GM18909 (cell line): ENCODE results near the gene CAMK4.

Source experiments
- ATAC-seq: cut with Tn5 transposase; IDR thresholded peaks from one replicate; pipeline ENCODE4 v1.9.1; 2021; ENCODE audit warnings: mild to moderate bottlenecking; ENCODE audit not compliant: unreplicated experiment, poor library complexity

The CAMK4 gene

GRCh38 chr5:111228520-111229220 lies 4.5 kb downstream of the CAMK4 start:
- ATAC-seq: no peak

GRCh38 chr5:111229221-111229835 lies 5.1 kb downstream of the CAMK4 start:
- no peak for ATAC-seq

GRCh38 chr5:111229871-111230810 lies 6.0 kb downstream of the CAMK4 start:
- peak; percentile 33 for ATAC-seq

- no peak for ATAC-seq
Observed at GRCh38 chr5:111231119-111231518, 6.9 kb downstream of the CAMK4 start.

- ATAC-seq: no peak
Observed at GRCh38 chr5:111232311-111233051, 8.3 kb downstream of the CAMK4 start.

- ATAC-seq: no peak
Observed at GRCh38 chr5:111233052-111233374, 8.8 kb downstream of the CAMK4 start.

GRCh38 chr5:111234125-111234524 lies 9.9 kb downstream of the CAMK4 start:
- ATAC-seq: peak; percentile 29

GRCh38 chr5:111235635-111236034 lies 11.5 kb downstream of the CAMK4 start:
- no peak for ATAC-seq

GRCh38 chr5:111236348-111236747 lies 12.2 kb downstream of the CAMK4 start:
- no peak for ATAC-seq

- no peak for ATAC-seq
Observed at GRCh38 chr5:111236995-111237394, 12.8 kb downstream of the CAMK4 start.

- ATAC-seq: no peak
Observed at GRCh38 chr5:111237470-111237869, 13.3 kb downstream of the CAMK4 start.

GRCh38 chr5:111238431-111239225 lies 14.4 kb downstream of the CAMK4 start:
- ATAC-seq: no peak

- no peak for ATAC-seq
Observed at GRCh38 chr5:111241696-111242095, 17.5 kb downstream of the CAMK4 start.

- ATAC-seq: no peak
Observed at GRCh38 chr5:111242606-111243005, 18.4 kb downstream of the CAMK4 start.

GRCh38 chr5:111243318-111243717 lies 19.1 kb downstream of the CAMK4 start:
- ATAC-seq: no peak

- ATAC-seq: no peak
Observed at GRCh38 chr5:111245654-111246053, 21.5 kb downstream of the CAMK4 start.

GRCh38 chr5:111246459-111246858 lies 22.3 kb downstream of the CAMK4 start:
- ATAC-seq: no peak

- no peak for ATAC-seq
Observed at GRCh38 chr5:111248571-111248970, 24.4 kb downstream of the CAMK4 start.

GRCh38 chr5:111251921-111252320 lies 27.7 kb downstream of the CAMK4 start:
- ATAC-seq: no peak
